HepG2 (cell line): Measurements from ENCODE around the gene FIGNL1. TPM values are rescaled to one million over a fixed set of nuclear protein-coding genes. Genes with fewer than 3 reads are reported as not detected.
A peak's percentile ranks its signal among the peaks of the same experiment; 100 is the strongest.

ENCODE experiments used
- ATAC-seq: fragments of 200-7000 bp; cut with Tn5 transposase; 3 replicates; pipeline ENCODE4 v1.9.1; 2020; ENCODE audit warnings: mild to moderate bottlenecking, moderate library complexity
- BruUV-seq: library from RNA; stranded (reverse); fragments of 400-500 nt; replicated peaks from 2 replicates; lab custom pipeline; 2021; lab: Mats Ljungman, UMichigan
- CTCF ChIA-PET: fragments of 300-600 bp; formaldehyde crosslinking; extraction: SDS; loops from one replicate; lab custom pipeline; 2021; ENCODE audit warnings: low total read pairs, inconsistent platforms, low intra/inter-chr PET ratio; lab: Yijun Ruan, JAX
- POLR2A ChIA-PET: fragments of 350-600 bp; sonication (Branson Sonifier 250); formaldehyde crosslinking; loops from one replicate; lab custom pipeline; 2020; ENCODE audit warnings: antibody characterized with exemption, inconsistent platforms; lab: Yijun Ruan, JAX
- DNase-seq: peaks from one replicate; pipeline ENCODE4 v3.0.0-alpha.2; 2015; ENCODE audit warnings: low spot score
- FAIRE-seq: peaks from 3 replicates; lab custom pipeline; 2011; peaks lifted over from hg19 to GRCh38; lab: Jason Lieb, UNC
- H2AFZ ChIP-seq: one replicate; pipeline ENCODE4 v1.6.1; 2011; ENCODE audit warnings: low read length, inconsistent platforms
- H3K27ac ChIP-seq: fragments of 300-600 bp; 3 replicates; pipeline ENCODE4 v1.8.0; 2011; ENCODE audit warnings: mixed run types, mild to moderate bottlenecking, mixed read lengths, low read length, inconsistent platforms; ENCODE audit not compliant: insufficient read depth; ENCODE audit errors: extremely low read length
- H3K27me3 ChIP-seq, 2 experiments: fragments of 200-600 bp in 1 of 2; 2 replicates in 1 of 2; 3 replicates in 1 of 2; pipeline versions ENCODE4 v1.6.0 to v1.8.0; 2011; ENCODE audit warnings: low read length in 2 of 2, mild to moderate bottlenecking in 2 of 2, moderate library complexity in 2 of 2, inconsistent platforms in 1 of 2; ENCODE audit not compliant: insufficient read depth in 2 of 2, control insufficient read depth in 1 of 2
- H3K36me3 ChIP-seq, 2 experiments: fragments of 200-600 bp in 1 of 2; replicated peaks in 1 of 2; 2 replicates in 1 of 2; 3 replicates in 1 of 2; pipeline versions ENCODE4 v1.5.1 to v1.8.0; 2011; ENCODE audit warnings: low read length in 2 of 2, inconsistent platforms in 1 of 2; ENCODE audit not compliant: insufficient read depth in 2 of 2, control insufficient read depth in 1 of 2
- H3K4me1 ChIP-seq: 2 replicates; pipeline ENCODE4 v1.5.1; 2012; ENCODE audit warnings: low read length, inconsistent platforms; ENCODE audit not compliant: insufficient read depth
- H3K4me2 ChIP-seq: 2 replicates; pipeline ENCODE4 v1.6.0; 2011; ENCODE audit warnings: low read depth, low read length, inconsistent platforms
- H3K4me3 ChIP-seq, 3 experiments: fragments of 200-600 bp in 1 of 3; sonication (generic), shearing (Covaris generic) in 1 of 3; replicated peaks in 1 of 3; 2 replicates each; pipeline ENCODE4 v1.5.1; 2011 to 2016; ENCODE audit warnings: low read length in 3 of 3, inconsistent platforms in 2 of 3, low read depth in 2 of 3, mild to moderate bottlenecking in 2 of 3, control low read depth in 1 of 3, mixed read lengths in 1 of 3; ENCODE audit not compliant: insufficient read depth in 1 of 3
- H3K79me2 ChIP-seq: one replicate; pipeline ENCODE4 v1.6.1; 2011; ENCODE audit warnings: low read length, inconsistent platforms; ENCODE audit not compliant: insufficient read depth
- H3K9ac ChIP-seq: 2 replicates; pipeline ENCODE4 v1.6.0; 2011; ENCODE audit warnings: mild to moderate bottlenecking, low read depth, low read length, inconsistent platforms; ENCODE audit not compliant: insufficient read depth
- H3K9me3 ChIP-seq: 2 replicates; pipeline ENCODE4 v1.5.1; 2012; ENCODE audit warnings: mild to moderate bottlenecking, low read length
- H4K20me1 ChIP-seq: 2 replicates; pipeline ENCODE4 v1.6.0; 2011; ENCODE audit warnings: inconsistent platforms, mild to moderate bottlenecking, low read length, moderate library complexity; ENCODE audit not compliant: insufficient read depth
- WGBS: methylation state at CpG from one replicate; pipeline ENCODE4 v1.1.6; 2017; ENCODE audit warnings: low lambda C conversion rate; 5-methylcytosine and 5-hydroxymethylcytosine counted together
- in situ Hi-C: cut with HindIII; loops from 2 replicates; pipeline ENCODE4 v1.10.0; 2017; ENCODE audit warnings: low pct_unique_long_range_greater_than_20kb; ENCODE audit not compliant: extremely low pct_ligation_motif_present
- intact Hi-C: fragments of 100-400 bp; cut with micrococcal nuclease; formaldehyde crosslinking; loops from one replicate; pipeline ENCODE4 v1.10.0; 2022; ENCODE audit not compliant: unreplicated experiment
- polyA plus RNA-seq, 8 experiments: library from polyadenylated mRNA; depleted of rRNA in 3 of 8; stranded (reverse) in 7 of 8; unstranded in 1 of 8; fragments of >200 nt; fragmentation: Illumina TruSeq in 4 of 8; extraction: Trizol in 4 of 8; gene quantifications; 2 replicates each; pipeline versions ENCODE4 v1.2.1 to v1.2.3, GENCODE V29; 2011 to 2016; ENCODE audit warnings: low read depth in 4 of 8, missing spikeins in 1 of 8, mixed read lengths in 1 of 8; ENCODE audit not compliant: insufficient read depth in 1 of 8
- total RNA-seq, 5 experiments: library from RNA; depleted of rRNA; stranded (reverse); fragments of >200 nt; fragmentation: Illumina TruSeq; extraction: Trizol; gene quantifications; 2 replicates each; pipeline ENCODE4 v1.2.3, GENCODE V29; 2016; ENCODE audit warnings: low read depth in 1 of 5
- TF ChIP-seq, protein P1 (sequence below): sonication (generic); formaldehyde crosslinking; IDR thresholded peaks from 2 replicates; pipeline ENCODE4 v1.4.0; 2020; ENCODE audit warnings: missing genetic modification reagents, borderline replicate concordance
- TF ChIP-seq, protein P2 (sequence below): sonication (generic); formaldehyde crosslinking; conservative IDR thresholded peaks from 2 replicates; pipeline ENCODE4 v1.8.0; 2022; ENCODE audit warnings: low read depth, missing genetic modification reagents

The FIGNL1 gene
- total and polyA plus RNA-seq, 2 of the 13 experiments (the other 11 are each of a cell fraction or from before 2014, with no cell fraction given): 4.0 to 20.9 TPM

GRCh38 chr7:50450590-50451032 is 461 bp upstream of the FIGNL1 start (continued):
- TF ChIP-seq, protein P1, sequence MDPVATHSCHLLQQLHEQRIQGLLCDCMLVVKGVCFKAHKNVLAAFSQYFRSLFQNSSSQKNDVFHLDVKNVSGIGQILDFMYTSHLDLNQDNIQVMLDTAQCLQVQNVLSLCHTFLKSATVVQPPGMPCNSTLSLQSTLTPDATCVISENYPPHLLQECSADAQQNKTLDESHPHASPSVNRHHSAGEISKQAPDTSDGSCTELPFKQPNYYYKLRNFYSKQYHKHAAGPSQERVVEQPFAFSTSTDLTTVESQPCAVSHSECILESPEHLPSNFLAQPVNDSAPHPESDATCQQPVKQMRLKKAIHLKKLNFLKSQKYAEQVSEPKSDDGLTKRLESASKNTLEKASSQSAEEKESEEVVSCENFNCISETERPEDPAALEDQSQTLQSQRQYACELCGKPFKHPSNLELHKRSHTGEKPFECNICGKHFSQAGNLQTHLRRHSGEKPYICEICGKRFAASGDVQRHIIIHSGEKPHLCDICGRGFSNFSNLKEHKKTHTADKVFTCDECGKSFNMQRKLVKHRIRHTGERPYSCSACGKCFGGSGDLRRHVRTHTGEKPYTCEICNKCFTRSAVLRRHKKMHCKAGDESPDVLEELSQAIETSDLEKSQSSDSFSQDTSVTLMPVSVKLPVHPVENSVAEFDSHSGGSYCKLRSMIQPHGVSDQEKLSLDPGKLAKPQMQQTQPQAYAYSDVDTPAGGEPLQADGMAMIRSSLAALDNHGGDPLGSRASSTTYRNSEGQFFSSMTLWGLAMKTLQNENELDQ: 0 out of 2 replicates have a peak, but pooled peaks have one; percentile 26

DNA sequence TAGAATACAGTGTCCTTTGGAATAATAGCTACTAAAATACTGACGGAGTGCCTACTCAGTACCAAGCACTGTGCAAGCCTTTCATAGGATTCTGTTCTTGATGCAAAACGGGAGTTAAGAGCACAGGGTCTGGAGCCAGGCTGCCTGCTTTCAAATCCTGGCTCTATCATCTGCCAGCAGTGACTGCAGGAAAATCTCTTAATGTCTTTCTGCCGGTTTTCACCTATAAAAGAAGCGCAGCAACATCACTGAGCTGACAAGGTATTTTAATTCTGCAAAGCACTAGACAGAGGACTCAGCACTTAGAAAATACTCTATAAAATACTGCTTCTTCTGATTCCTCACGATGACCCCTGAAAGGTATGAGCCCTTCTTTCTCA is 659 bp downstream of the FIGNL1 start:
- DNase-seq (no peak), FAIRE-seq (no peak), ATAC-seq (peak; percentile 35)
- POLR2A ChIA-PET: interaction anchor here (1.4 kb wide), 1 partner anchor 14 kb away, joined by 4 read pairs; no protein-coding TSS in a partner anchor
- BruUV-seq: no TSS peak
- TF ChIP-seq, protein P2, sequence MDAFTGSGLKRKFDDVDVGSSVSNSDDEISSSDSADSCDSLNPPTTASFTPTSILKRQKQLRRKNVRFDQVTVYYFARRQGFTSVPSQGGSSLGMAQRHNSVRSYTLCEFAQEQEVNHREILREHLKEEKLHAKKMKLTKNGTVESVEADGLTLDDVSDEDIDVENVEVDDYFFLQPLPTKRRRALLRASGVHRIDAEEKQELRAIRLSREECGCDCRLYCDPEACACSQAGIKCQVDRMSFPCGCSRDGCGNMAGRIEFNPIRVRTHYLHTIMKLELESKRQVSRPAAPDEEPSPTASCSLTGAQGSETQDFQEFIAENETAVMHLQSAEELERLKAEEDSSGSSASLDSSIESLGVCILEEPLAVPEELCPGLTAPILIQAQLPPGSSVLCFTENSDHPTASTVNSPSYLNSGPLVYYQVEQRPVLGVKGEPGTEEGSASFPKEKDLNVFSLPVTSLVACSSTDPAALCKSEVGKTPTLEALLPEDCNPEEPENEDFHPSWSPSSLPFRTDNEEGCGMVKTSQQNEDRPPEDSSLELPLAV (CRISPR knock-in tag): no peak
- Histone ChIP-seq H3K4me2 (peak overlapping the region; percentile 75), H2AFZ (no peak overlapping the region), H3K4me3 (peak overlapping the region; percentile 72 to 96 (median 90)), H3K27ac (peak overlapping the region; percentile 51), H3K79me2 (peaks cover 8% of the 10 kb centered on the region), H3K27me3 (no peaks in the 10 kb centered on the region), H3K9ac (peak overlapping the region; percentile 70), H3K36me3 (peaks cover 2 to 9% of the 10 kb centered on the region in 2 experiments; a peak in 2 of 5 replicates), H3K9me3 (no peaks in the 10 kb centered on the region), H3K4me1 (peaks cover 38% of the 10 kb centered on the region), H4K20me1 (no peaks in the 10 kb centered on the region)
- intact Hi-C loops (no loop called here), in situ Hi-C loops (no loop called here)
- CTCF ChIA-PET: no interaction called here
- 1% methylated on average over 5 of the region's 5 CpGs for WGBS
